ENCODE data around the gene SNW1. TPM values are rescaled to one million over a fixed set of nuclear protein-coding genes. Genes with fewer than 3 reads are reported as not detected.

SNW1 gene
- total and polyA plus RNA-seq, 2 of the 13 experiments (the other 11 are each of a cell fraction or from before 2014, with no cell fraction given), result 23.2 to 65.8 TPM

DNA sequence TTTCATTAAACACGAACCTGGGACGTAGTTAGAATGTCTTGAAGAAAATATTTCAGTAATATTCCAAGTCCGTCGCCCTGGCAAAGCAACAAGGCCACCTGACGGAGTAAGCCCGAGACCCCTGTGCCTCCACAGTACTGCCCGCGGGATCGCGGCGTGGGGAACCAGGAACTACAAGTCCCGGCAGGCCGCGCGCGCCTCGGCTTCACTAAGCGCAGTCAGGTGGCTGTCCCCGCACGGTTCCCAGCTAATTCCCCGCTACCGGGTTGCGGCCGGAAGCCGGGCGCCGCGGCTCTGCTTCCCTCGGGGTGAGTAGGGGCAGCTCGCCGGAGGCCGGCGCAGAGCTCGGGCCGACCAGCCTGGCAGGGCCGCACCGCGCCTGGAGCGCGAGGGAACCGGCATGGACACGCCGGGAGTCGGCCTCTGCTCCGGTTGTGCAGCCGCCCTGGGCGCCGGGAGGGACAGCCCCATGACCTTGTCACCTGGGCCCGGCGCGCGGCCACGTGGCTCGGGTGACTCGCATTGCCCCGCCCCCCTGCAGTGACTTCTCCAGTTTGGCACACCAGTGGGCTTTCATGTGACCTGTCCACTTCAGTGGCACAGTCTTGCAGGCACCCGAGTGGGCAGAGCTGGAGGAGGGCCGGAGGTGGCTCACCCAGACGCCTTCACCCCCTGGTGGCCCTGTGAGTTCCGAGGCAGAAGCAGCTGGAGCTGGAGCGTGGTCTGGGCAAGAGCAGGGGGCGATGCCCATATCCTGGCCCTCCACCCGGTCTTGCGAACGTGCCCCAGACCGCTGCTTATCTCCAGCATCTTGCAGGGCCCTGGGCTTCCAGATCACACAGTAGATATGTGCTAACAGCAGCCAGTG is 39.1 kb upstream of the SNW1 start, which contains the start of gene ADCK1 (continued):
- TF ChIP-seq, protein P1, sequence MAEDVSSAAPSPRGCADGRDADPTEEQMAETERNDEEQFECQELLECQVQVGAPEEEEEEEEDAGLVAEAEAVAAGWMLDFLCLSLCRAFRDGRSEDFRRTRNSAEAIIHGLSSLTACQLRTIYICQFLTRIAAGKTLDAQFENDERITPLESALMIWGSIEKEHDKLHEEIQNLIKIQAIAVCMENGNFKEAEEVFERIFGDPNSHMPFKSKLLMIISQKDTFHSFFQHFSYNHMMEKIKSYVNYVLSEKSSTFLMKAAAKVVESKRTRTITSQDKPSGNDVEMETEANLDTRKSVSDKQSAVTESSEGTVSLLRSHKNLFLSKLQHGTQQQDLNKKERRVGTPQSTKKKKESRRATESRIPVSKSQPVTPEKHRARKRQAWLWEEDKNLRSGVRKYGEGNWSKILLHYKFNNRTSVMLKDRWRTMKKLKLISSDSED (CRISPR knock-in tag; IDR thresholded peaks at IDR 0.05), result no peak
- no peak for TF ChIP-seq ZFP37 (CRISPR knock-in tag; IDR thresholded peaks at IDR 0.05; ENCODE audit: borderline replicate concordance)
- no peak for TF ChIP-seq SP140L (CRISPR knock-in tag; IDR thresholded peaks at IDR 0.05; ENCODE audit: borderline replicate concordance)
- TF ChIP-seq, protein P2, sequence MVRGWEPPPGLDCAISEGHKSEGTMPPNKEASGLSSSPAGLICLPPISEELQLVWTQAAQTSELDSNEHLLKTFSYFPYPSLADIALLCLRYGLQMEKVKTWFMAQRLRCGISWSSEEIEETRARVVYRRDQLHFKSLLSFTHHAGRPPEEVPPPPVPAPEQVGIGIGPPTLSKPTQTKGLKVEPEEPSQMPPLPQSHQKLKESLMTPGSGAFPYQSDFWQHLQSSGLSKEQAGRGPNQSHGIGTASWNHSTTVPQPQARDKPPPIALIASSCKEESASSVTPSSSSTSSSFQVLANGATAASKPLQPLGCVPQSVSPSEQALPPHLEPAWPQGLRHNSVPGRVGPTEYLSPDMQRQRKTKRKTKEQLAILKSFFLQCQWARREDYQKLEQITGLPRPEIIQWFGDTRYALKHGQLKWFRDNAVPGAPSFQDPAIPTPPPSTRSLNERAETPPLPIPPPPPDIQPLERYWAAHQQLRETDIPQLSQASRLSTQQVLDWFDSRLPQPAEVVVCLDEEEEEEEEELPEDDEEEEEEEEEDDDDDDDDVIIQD (CRISPR knock-in tag; IDR thresholded peaks at IDR 0.05; ENCODE audit: low read depth), result peak; percentile 9; the same call in 1 of the 2 replicates
- TF ChIP-seq ZNF496 (CRISPR knock-in tag; IDR thresholded peaks at IDR 0.05; ENCODE audit: insufficient replicate concordance), result no peak
- TF ChIP-seq, protein P3, sequence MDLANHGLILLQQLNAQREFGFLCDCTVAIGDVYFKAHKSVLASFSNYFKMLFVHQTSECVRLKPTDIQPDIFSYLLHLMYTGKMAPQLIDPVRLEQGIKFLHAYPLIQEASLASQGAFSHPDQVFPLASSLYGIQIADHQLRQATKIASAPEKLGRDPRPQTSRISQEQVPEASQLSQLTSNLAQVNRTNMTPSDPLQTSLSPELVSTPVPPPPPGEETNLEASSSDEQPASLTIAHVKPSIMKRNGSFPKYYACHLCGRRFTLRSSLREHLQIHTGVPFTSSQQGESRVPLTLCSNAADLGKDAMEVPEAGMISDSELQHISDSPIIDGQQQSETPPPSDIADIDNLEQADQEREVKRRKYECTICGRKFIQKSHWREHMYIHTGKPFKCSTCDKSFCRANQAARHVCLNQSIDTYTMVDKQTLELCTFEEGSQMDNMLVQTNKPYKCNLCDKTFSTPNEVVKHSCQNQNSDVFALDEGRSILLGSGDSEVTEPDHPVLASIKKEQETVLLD (CRISPR knock-in tag; IDR thresholded peaks at IDR 0.05; ENCODE audit: low read depth), result 0 out of 2 replicates have a peak, but pooled peaks have one; percentile 71
- no peak for TF ChIP-seq MTA1 (CRISPR knock-in tag; IDR thresholded peaks at IDR 0.05; ENCODE audit: borderline replicate concordance)
- TF ChIP-seq, protein P4, sequence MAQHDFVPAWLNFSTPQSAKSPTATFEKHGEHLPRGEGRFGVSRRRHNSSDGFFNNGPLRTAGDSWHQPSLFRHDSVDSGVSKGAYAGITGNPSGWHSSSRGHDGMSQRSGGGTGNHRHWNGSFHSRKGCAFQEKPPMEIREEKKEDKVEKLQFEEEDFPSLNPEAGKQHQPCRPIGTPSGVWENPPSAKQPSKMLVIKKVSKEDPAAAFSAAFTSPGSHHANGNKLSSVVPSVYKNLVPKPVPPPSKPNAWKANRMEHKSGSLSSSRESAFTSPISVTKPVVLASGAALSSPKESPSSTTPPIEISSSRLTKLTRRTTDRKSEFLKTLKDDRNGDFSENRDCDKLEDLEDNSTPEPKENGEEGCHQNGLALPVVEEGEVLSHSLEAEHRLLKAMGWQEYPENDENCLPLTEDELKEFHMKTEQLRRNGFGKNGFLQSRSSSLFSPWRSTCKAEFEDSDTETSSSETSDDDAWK (CRISPR knock-in tag; IDR thresholded peaks at IDR 0.05), result no peak
- TF ChIP-seq HNRNPL (IDR thresholded peaks at IDR 0.05; ENCODE audit: low read depth, low read length), result peak; percentile 82
- peak; percentile 81; the same call in 1 of the 2 replicates for TF ChIP-seq ZMYM4 (CRISPR knock-in tag; IDR thresholded peaks at IDR 0.05)
- TF ChIP-seq, protein P5, sequence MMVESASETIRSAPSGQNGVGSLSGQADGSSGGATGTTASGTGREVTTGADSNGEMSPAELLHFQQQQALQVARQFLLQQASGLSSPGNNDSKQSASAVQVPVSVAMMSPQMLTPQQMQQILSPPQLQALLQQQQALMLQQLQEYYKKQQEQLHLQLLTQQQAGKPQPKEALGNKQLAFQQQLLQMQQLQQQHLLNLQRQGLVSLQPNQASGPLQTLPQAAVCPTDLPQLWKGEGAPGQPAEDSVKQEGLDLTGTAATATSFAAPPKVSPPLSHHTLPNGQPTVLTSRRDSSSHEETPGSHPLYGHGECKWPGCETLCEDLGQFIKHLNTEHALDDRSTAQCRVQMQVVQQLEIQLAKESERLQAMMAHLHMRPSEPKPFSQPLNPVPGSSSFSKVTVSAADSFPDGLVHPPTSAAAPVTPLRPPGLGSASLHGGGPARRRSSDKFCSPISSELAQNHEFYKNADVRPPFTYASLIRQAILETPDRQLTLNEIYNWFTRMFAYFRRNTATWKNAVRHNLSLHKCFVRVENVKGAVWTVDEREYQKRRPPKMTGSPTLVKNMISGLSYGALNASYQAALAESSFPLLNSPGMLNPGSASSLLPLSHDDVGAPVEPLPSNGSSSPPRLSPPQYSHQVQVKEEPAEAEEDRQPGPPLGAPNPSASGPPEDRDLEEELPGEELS (CRISPR knock-in tag; IDR thresholded peaks at IDR 0.05), result no peak
- TF ChIP-seq ZNF484 (CRISPR knock-in tag; IDR thresholded peaks at IDR 0.05; ENCODE audit: borderline replicate concordance, low read depth), result no peak
- peak; percentile 18; the same call in 1 of the 2 replicates for TF ChIP-seq ZNF552 (CRISPR knock-in tag; IDR thresholded peaks at IDR 0.05; ENCODE audit: borderline replicate concordance)
- peak; percentile 90 for TF ChIP-seq KLF6 (CRISPR knock-in tag; IDR thresholded peaks at IDR 0.05)
- TF ChIP-seq, protein P6, sequence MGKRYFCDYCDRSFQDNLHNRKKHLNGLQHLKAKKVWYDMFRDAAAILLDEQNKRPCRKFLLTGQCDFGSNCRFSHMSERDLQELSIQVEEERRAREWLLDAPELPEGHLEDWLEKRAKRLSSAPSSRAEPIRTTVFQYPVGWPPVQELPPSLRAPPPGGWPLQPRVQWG (CRISPR knock-in tag; IDR thresholded peaks at IDR 0.05; ENCODE audit: borderline replicate concordance, low read depth), result no peak
- peak; percentile 54; the same call in 1 of the 2 replicates for TF ChIP-seq NFKB2 (CRISPR knock-in tag; IDR thresholded peaks at IDR 0.05; ENCODE audit: borderline replicate concordance)
- TF ChIP-seq ZNF782 (CRISPR knock-in tag; IDR thresholded peaks at IDR 0.05; ENCODE audit: borderline replicate concordance), result 0 out of 2 replicates have a peak, but pooled peaks have one; percentile 58
- TF ChIP-seq NFYB (CRISPR knock-in tag; IDR thresholded peaks at IDR 0.05), result peak; percentile 4; the same call in 1 of the 2 replicates
- no peak for TF ChIP-seq NONO (IDR thresholded peaks at IDR 0.05)
- peak; percentile 88 for TF ChIP-seq NONO (CRISPR knock-in tag; conservative IDR thresholded peaks at IDR 0.05)
